OCI-LY7 (cell line): ENCODE results near the gene GMDS.

Experiments
- CTCF ChIP-seq: fragments of 200-600 bp; sonication (generic); conservative IDR thresholded peaks from 2 replicates; pipeline ENCODE4 v1.5.1; 2014; ENCODE audit warnings: mild to moderate bottlenecking, antibody characterized with exemption, low read length, moderate library complexity, mixed read lengths
- EZH2phosphoT487 ChIP-seq: fragments of 200-600 bp; sonication (generic); IDR thresholded peaks from 2 replicates; pipeline ENCODE4 v1.6.1; 2018; ENCODE audit warnings: low read depth, borderline replicate concordance, mild to moderate bottlenecking, mixed run types, antibody characterized with exemption, low read length, moderate library complexity, mixed read lengths

GRCh38 chr6:2086326-2086965 lies 159.0 kb downstream of the GMDS start:
- TF ChIP-seq CTCF (no peak), EZH2phosphoT487 (no peak)
